ENCODE results near the gene ING1.

ING1 gene

GRCh38 chr13:110757296-110757695, 43.8 kb downstream of the ING1 start:
- H3K4me2 ChIP-seq (ENCODE audit: low read length): no peak overlapping the region
- TF ChIP-seq, protein P1, sequence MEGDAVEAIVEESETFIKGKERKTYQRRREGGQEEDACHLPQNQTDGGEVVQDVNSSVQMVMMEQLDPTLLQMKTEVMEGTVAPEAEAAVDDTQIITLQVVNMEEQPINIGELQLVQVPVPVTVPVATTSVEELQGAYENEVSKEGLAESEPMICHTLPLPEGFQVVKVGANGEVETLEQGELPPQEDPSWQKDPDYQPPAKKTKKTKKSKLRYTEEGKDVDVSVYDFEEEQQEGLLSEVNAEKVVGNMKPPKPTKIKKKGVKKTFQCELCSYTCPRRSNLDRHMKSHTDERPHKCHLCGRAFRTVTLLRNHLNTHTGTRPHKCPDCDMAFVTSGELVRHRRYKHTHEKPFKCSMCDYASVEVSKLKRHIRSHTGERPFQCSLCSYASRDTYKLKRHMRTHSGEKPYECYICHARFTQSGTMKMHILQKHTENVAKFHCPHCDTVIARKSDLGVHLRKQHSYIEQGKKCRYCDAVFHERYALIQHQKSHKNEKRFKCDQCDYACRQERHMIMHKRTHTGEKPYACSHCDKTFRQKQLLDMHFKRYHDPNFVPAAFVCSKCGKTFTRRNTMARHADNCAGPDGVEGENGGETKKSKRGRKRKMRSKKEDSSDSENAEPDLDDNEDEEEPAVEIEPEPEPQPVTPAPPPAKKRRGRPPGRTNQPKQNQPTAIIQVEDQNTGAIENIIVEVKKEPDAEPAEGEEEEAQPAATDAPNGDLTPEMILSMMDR (IDR thresholded peaks at IDR 0.05): no peak
- no peak overlapping the region for H3K9ac ChIP-seq
- H3K27ac ChIP-seq: no peak overlapping the region
- H3K79me2 ChIP-seq: no peaks in the 10 kb centered on the region
- H3K27me3 ChIP-seq (ENCODE audit: control insufficient read depth, insufficient read depth, low read length): no peaks in the 10 kb centered on the region
- no peaks in the 10 kb centered on the region for H3K9me3 ChIP-seq (ENCODE audit: control insufficient read depth, low read length)
- no peaks in the 10 kb centered on the region for H3K4me1 ChIP-seq
- no peak overlapping the region for H2AFZ ChIP-seq
- no peak overlapping the region for H3K4me3 ChIP-seq (ENCODE audit: low read depth, low read length)
- H3K36me3 ChIP-seq (ENCODE audit: control insufficient read depth, insufficient read depth, low read length): no peaks in the 10 kb centered on the region

DNA sequence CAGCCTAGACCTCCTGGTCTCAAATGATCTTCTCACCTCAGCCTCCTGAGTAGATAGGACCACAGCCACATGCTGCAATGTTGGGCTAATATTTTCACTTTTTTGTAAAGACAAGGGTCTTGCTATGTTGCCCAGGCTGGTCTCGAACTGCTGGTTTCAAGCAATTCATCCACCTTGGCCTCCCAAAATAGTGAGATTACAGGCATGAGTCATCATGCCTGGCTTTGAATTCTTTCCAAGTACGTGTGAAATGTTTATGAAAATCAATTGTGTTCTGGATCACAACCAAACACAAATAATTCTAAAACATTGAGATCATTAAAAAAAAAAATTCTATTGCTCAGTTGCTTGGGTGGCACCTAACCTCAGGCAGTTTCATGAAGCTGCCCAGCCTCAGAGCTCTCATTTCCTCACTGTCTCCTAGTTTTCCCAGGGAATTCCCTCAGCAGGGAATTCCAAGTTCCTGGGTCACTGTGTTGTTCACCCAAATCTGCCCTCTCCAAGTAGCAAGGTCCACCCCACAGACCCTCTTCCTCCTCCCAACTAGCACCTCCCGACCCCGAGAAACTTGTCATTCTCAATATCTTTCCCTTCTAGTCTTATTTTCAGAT, 44.8 kb downstream of the ING1 start:
- H3K9ac ChIP-seq: no peak overlapping the region
- TF ChIP-seq, protein P1 (IDR thresholded peaks at IDR 0.05): no peak
- no peak overlapping the region for H3K27ac ChIP-seq
- no peak overlapping the region for H3K4me3 ChIP-seq (ENCODE audit: low read depth, low read length)
- no peaks in the 10 kb centered on the region for H3K27me3 ChIP-seq (ENCODE audit: control insufficient read depth, insufficient read depth, low read length)
- no peaks in the 10 kb centered on the region for H3K9me3 ChIP-seq (ENCODE audit: control insufficient read depth, low read length)
- H2AFZ ChIP-seq: no peak overlapping the region
- no peaks in the 10 kb centered on the region for H3K79me2 ChIP-seq
- H3K4me2 ChIP-seq (ENCODE audit: low read length): no peak overlapping the region
- no peaks in the 10 kb centered on the region for H3K36me3 ChIP-seq (ENCODE audit: control insufficient read depth, insufficient read depth, low read length)
- H3K4me1 ChIP-seq: no peaks in the 10 kb centered on the region

DNA sequence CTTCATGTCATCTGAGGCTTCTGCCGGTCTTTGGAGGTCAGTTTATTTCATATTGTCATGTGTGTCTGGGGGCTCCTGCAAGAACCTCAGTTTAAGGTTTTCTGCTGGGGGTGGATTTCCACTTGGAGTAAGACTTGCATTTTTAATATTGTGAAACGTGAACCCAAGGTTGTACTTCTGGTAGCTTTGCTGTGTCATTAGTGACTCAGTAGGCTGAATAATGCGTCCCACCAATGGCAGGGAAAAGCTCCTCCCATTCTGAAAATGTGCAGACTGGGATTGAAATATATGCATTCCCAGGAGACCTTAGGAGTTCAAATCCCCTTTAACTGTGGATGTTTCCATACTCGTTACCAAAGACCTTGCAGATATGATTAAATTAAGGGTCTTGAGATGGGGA, 46.2 kb downstream of the ING1 start:
- no peak overlapping the region for H3K27ac ChIP-seq
- no peak overlapping the region for H3K4me3 ChIP-seq (ENCODE audit: low read depth, low read length)
- H3K4me1 ChIP-seq: no peaks in the 10 kb centered on the region
- H3K9me3 ChIP-seq (ENCODE audit: control insufficient read depth, low read length): no peaks in the 10 kb centered on the region
- no peak overlapping the region for H2AFZ ChIP-seq
- H3K4me2 ChIP-seq (ENCODE audit: low read length): no peak overlapping the region
- TF ChIP-seq, protein P1 (IDR thresholded peaks at IDR 0.05): no peak
- H3K9ac ChIP-seq: no peak overlapping the region
- no peaks in the 10 kb centered on the region for H3K79me2 ChIP-seq
- no peaks in the 10 kb centered on the region for H3K27me3 ChIP-seq (ENCODE audit: control insufficient read depth, insufficient read depth, low read length)
- no peaks in the 10 kb centered on the region for H3K36me3 ChIP-seq (ENCODE audit: control insufficient read depth, insufficient read depth, low read length)

GRCh38 chr13:110760611-110761010, 47.1 kb downstream of the ING1 start:
- no peak overlapping the region for H3K9ac ChIP-seq
- no peak overlapping the region for H3K27ac ChIP-seq
- no peak overlapping the region for H2AFZ ChIP-seq
- TF ChIP-seq, protein P1 (IDR thresholded peaks at IDR 0.05): no peak
- H3K79me2 ChIP-seq: no peaks in the 10 kb centered on the region
- no peaks in the 10 kb centered on the region for H3K4me1 ChIP-seq
- H3K36me3 ChIP-seq (ENCODE audit: control insufficient read depth, insufficient read depth, low read length): no peaks in the 10 kb centered on the region
- no peaks in the 10 kb centered on the region for H3K27me3 ChIP-seq (ENCODE audit: control insufficient read depth, insufficient read depth, low read length)
- H3K4me2 ChIP-seq (ENCODE audit: low read length): no peak overlapping the region
- no peak overlapping the region for H3K4me3 ChIP-seq (ENCODE audit: low read depth, low read length)
- H3K9me3 ChIP-seq (ENCODE audit: control insufficient read depth, low read length): no peaks in the 10 kb centered on the region
